Measurements from ENCODE around the gene CLOCK.

Gene CLOCK

DNA sequence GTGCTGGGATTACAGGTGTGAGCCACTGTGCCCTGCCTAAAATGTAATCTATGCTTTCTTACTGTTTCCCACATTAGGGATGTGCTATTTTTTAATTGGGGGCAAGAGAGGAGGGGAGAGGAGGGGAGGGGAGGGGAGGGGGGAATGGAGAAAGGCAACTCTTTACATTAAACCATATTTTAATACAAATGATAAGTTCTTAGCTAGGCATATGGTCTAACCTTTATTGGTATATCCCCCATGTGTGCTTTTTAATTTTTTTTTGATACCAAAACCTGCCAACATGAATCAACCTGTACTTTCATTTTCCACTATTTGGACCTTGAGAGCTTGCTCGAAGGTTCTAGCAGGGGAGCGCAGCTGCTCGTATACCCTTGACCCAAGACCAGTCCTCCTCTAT is 6.4 kb downstream of the CLOCK start:
- no peak for DNase-seq

DNA sequence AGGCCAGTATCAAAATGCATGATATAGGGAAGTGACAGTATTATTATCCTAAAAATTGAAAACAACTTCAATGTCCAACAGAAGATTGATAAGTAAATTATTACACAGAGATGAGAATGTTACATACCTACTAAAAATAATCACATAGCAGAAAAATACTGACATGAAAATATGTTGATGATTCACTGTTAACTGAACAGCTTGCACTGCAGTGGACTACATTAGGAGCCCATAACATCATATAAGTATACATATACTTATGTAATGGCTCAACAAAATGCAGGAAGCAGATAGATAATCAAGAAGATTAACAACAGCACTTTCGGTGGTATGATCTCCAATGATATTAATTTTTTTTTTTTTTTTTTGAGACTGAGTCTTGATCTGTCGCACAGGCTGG is 7.1 kb downstream of the CLOCK start:
- DNase-seq: no peak

DNA sequence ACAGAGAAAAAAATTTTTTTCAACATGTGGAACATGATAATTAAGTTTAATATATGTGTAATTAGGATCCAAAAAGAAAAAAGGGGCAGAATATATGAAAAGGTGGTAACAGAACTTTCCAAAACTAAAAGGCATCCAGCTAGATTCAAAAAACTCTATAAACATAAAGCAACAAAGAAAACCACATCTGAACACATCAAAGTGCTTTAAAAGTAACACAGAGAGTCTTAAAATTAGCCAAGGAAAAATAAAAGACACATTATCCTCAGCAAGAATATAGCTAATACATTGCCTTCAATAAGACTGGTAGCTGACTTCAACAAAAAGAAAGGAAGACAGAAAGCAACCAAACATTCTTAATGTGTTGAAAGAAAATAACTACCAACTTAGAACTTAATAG is 8.2 kb downstream of the CLOCK start:
- no peak for DNase-seq

DNA sequence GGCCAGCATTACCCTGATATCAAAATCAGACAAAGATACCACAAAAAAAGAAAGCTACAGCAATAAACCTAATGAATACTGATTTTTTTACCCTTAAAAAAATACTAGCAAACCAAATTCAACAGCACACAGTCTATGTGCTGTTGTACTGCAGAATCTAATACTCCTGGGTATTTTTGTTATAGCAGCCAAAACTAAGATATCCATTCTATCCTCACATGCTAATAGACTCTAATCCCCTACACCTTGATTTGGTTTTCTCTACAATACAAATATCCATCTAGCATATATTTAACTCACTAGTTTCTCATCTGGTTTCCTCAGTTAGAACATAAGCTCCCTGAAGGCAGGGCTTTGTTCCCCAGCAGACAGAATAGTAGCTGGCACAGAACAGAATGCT is 12.4 kb downstream of the CLOCK start:
- no peak for DNase-seq

DNA sequence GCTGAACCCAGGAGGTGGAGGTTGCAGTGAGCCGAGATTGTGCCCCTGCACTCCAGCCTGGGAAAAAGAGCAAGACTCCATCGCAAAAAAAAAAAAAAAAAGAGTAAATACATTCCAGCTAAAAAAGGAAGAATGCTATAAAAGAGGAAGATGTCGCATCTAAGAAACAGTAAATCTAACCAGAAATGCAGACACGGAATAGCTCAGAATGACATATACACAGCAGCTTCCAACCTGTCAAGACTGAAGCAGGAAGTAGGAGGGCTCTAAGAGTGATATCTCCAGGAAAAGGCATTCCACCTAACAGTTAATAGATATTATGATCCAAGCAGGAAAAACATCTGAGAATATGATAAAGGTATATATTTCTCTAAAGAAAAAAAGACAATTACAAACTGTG is 16.0 kb downstream of the CLOCK start:
- DNase-seq: no peak

DNA sequence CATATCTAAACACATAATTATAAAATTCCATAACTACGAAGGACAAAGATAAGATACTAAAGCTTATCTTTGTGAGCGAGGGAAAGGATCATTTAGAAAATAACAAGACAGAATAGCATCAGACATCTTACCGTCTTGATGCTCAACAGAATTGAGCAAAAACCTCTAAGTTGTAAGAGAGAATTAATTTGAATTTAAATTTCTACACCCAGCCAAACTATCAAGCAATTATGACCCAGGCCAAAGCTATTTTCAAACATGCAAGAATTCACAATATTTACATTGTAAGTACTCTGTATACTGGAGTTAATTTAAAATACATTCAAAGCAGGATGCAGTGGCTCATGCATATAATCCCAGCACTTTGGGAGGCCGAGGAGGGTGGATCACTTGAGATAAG is 16.5 kb downstream of the CLOCK start:
- no peak for DNase-seq

DNA sequence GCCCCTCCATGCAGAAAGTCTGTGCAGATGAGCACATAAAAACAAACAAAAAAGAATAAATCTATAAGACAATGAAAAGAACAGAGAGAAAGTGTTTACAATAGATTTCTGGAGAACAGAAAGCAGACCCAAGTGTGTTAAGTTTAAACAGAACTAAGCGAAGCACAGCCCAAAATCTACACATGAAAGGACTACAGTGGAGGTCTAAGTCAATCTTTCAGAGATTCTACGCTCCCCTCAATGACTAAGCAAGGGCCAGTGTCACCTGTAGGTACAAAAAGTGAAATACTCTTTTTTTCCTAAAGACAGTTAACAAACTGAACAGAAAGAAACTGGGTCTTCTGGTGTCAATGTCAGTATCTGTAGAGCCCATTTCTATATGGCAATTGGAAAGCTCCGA is 18.2 kb downstream of the CLOCK start:
- no peak for DNase-seq

DNA sequence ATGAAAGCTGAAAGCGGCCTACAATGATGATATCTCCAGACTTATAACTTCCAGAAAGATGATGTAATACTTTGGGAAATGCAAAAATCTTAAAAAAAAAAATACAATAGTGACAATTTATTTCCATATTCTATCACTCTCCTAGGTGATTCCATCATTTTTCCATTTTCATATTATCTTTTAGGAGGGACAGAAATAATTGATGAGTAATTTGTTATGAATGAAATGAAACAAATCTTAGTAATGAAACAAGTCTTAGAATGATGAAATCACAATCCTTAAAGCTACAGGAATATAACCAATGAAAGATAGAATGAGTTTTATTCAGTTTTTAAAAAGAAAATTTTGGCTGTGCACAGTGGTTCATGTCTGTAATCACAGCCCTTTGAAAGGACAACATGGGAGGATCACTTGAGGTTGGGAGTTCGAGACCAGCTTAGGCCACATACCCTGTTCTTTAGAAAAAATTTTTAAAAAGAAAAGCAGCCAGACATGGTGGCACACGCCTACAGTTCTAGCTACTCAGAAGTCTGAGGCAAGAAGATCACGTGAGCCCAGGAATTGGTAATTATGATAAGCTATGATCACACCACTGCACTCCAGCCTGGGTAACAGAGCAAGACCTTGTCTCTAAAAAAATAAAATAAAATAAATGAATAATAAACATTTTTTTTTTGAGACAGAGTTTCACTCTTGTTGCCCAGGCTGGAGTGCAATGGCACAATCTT is 21.7 kb downstream of the CLOCK start:
- DNase-seq: no peak

DNA sequence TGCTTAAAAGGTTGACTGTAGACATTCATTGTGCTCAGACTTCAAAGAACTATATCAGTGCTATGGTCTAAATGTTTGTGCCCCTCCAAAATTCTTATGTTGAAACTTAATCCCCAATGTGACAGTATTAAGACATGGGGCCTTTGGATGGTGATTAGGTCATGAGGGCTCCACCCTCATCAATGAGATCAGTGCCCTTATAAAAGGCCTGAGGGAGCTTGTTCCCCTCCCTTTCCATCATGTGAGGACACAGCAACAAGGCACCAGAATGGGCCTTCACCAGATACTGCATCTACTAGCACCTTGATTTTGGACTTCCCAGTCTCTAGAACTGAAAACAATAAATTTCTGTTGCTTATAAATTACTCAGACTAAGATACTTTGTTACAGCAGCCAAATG is 28.3 kb downstream of the CLOCK start:
- no peak for DNase-seq

DNA sequence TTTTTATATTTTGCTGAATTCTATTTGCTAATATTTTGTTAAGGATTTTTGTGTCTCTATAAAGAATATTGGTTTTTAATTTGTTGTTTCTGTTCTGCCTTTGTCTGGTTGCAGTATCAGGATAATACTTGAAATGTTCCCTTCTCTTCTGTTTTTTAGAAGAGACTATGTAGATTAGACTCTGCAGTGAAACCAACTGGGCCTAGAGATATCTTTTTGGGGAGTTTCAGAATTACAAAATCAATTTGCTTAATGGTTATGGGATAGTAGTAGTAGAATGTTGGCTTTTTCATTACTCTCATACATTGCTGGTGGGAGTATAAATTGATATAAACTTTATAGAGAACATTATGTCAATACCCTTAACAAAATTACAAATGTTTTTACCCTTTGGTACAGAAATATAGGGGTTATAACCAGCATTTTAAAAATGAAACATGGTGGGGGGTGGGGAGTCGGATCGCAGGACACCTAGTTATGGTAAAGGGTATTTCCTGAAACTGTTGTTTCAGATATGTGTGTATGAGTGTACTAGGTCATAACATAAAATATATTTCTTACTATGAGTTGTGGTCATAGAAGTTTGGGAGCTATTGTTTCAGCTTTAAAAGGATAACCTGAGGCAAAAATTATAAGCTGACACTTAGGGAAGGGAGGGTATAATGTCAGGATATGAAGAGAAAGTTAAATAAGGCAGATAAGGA is 29.0 kb downstream of the CLOCK start:
- DNase-seq: no peak

DNA sequence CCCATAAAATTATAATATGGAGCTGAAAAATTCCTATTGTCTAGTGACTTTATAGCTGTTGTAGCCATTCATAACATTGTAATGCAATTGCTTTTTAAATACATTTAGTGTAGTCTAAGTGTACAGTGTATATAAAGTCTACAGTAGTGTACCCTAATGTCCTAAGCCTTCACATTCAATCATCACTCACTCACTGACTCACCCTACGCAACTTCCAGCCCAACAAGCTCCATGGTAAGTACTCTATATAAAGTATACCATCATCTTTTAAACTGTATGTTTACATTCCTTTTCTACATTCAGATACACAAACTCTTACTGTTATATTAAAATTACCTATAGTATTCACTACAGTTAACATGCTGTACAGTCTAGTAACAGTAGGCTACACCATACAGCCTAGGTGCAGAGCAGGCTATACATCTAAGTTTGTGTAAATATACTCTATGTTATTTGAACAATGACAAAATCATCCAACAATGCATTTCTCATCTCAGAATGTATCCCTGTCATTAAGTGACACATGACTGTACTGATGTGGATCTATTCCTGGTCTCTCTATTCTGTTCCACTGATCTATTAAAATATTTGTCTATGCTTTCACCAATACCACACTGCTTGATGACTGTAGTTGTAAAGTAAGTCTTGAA is 33.7 kb downstream of the CLOCK start:
- DNase-seq: no peak

DNA sequence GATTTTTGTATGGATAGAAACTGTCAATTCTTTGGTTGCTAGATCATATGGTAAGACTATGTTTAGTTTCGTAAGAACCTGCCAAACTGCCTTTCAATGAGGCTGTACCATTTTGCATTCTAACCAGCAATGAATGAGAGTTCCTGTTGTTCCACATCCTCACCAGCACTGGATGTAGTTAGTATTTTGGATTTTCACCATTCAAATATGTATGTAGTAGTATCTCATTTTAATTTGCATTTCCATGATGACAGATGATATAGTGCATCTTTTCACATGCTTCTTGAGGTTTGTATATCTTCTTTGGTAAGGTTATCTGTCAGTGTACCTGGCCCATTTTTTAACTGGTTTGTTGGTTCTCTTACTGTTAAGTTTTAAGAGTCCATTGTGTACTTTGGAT is 34.6 kb downstream of the CLOCK start:
- no peak for DNase-seq

DNA sequence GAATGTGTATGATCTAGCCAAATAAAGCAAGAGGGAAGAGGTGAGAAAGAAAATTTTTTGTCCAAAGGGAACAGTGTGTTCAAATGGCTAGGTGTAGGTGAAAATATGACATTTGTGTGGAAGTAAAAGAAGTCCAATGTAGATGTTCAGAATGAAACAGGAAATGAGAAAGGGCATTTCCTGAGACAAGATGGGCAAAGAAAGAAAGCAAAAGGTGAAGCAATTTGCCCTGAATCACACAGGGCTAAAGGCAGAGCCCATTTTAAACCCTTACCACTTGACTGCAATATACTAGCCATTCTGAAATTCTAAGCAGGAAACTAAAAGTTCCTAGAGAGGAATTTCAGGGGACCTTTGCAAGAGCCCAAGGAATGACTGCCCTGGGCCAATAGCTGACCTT is 36.0 kb downstream of the CLOCK start:
- DNase-seq: no peak

DNA sequence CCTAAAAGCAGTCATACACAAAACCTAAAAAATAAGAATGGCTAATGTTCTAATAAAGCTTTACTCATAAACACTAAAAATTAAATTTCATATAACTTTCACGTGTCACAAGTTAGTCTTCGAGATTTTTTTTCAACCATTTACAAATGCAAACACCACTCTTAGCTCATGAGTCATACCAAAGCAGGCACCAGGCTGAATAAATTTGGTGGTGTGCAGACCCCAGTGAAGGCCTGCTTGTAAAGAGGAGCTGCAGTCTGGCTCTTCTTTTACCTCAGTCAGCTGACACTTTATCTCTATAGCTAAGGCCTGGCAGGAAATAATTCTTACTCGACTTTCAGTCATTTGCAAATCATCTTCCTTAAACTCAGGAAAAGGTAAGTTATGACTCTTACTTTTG is 37.4 kb downstream of the CLOCK start:
- no peak for DNase-seq

DNA sequence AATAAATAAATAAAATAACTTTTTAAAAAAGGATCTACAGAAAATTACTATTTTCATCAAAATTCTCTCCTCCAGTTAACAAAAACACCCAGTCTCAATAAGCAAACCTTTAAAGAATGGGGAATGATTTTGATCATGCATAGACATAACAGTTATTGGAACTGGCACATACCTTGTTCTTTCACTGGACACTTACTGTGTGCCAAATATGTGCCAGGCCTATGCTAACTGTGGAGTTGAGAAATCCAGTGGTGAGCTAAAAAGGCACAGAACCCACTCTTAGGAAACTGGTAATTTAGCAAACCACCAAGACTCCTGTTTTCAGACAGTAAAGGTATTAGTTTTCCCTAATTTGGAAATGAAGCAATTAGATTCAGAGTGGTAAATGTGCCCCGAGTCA is 39.1 kb downstream of the CLOCK start:
- no peak for DNase-seq

DNA sequence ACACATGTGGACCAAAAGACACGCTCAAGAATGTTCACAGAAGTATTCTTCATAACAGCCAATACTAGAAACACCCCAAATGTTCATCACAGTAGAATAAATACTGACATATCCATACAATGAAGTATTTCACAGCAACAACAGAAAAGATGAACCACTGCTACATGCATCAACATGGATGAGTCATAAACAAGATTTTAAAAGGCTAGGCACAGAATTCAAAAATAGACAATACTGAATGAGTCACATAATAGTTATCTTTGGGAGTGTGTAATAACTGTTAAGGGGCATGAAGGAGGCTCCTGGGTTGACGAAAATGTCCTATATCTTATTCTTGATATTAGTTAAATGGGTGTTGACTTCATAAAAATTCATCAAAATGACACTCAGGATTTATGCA is 43.5 kb downstream of the CLOCK start:
- no peak for DNase-seq

DNA sequence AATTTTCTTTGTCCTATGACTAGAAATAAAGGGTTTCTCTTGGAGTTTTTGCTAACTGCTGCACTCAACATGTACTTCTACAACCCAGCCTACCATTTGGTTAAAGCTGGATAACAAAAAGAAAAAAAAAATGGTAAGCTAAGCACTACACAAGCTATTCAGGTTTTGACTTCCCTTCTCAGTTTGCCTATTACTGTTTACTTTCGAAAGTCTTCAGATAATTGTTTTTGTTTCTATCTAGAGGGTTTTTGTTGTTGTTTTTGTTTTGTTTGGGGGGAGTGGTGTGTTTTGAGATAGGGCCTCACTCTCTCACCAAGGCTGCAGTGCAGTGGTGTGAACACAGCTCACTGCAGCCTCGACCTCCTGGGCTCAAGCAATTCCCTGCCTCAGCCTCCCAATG is 46.6 kb downstream of the CLOCK start:
- no peak for DNase-seq

DNA sequence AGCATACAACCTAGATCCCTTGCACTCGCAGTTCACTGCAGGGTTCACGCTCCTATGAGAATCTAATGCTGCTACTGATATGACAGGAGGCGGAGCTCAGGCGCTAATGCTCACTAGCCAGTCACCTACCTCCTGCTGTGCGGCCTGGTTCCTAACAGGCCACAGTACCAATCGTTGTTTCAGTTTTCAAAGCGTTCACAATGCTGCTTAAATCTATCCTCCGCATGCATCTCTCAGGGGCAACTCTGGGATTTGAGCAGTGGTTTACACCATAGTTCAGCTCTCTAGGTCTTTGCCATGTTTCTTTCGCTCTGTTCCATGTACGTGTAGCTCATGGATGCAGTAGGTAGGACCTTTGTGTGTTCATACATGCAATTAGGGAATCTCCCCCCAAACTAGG is 47.2 kb downstream of the CLOCK start:
- no peak for DNase-seq

DNA sequence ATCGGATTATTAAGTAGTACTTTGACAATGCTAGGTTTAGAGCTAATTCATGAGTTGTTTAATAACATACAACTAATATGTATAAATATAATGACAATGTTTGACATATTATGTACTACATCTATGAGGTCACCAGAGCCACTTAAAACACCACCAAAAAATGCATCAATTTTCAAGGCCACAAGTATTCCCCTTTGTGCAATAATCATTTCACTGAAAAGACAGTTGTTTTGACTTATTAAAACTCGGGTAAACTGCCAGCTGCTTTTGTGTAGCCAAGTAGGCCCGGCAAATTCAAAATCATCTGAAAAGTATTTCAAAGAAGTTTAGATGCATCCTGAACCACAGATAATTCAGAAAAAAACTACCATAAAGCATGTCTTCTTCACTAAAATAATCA is 48.7 kb downstream of the CLOCK start:
- no peak for DNase-seq

DNA sequence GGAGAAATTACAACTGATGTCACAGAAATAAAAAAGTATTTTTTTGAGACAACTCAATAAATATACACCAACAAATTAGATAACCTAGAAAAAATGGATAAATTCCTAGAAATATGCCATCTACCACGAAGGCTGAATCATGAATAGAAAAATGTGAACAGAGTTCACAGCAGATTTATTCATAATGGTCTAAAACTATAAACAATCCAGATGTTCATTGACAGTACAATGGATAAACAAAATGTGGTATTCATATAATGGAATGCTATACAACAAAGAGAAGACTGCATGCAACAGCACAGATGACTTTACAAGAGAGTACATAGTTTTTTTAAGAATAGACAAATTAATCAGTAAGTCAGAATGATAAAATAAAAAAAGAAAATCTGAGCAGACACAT is 55.2 kb downstream of the CLOCK start:
- DNase-seq: no peak

DNA sequence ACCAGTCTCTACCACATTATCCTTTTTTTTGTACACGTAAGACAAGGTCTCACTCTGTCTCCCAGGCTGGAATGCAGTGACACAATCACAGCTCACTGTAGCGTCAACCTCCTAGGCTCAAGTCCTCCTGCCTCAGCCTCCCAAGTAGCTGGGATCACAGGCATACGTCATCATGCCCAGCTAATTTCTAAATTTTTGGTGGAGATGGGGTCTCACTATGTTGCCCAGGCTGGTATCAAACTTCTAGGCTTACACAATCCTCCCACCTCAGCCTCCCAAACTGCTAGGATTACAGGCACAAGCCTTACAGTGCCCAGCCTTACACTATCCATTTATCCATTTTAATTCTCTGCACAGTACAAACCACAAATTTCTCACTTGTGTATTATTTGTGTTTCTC is 58.0 kb downstream of the CLOCK start:
- no peak for DNase-seq

DNA sequence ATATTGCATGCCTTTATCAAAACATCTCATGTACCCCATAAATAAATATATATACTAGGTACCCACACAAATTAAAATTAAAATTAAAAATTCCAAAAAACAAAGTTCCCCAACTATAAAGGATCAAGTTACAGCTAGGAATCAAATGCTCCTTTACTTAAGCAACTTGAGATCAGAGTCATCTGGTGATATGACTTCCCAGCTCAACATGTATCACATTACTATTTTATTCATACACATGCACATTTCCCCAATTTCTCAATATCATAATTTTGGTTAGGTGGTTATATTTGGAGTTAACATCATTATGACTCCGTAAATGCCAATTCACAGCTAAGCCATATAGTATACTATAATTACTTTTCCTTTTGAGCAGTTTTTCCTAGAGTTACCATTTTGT is 60.9 kb downstream of the CLOCK start:
- no peak for DNase-seq

DNA sequence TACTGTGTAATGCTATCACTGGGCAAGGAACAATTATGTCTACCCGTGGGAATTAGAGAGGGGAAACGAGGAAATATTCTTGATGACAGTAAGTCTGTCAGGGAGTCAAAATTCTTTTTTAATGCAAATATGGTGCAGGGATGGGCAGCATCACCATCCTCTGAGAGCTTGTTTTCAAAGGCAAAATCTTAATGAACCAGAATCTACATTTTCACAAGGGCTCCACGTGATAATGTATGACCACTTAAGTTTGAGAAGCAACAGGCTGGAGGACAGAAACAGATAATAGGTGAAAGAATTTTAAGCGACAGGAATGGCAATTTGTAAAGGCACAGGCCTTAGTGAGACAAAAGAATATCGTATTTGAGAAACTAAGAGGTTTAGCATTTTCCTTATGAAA is 63.4 kb downstream of the CLOCK start:
- no peak for DNase-seq

DNA sequence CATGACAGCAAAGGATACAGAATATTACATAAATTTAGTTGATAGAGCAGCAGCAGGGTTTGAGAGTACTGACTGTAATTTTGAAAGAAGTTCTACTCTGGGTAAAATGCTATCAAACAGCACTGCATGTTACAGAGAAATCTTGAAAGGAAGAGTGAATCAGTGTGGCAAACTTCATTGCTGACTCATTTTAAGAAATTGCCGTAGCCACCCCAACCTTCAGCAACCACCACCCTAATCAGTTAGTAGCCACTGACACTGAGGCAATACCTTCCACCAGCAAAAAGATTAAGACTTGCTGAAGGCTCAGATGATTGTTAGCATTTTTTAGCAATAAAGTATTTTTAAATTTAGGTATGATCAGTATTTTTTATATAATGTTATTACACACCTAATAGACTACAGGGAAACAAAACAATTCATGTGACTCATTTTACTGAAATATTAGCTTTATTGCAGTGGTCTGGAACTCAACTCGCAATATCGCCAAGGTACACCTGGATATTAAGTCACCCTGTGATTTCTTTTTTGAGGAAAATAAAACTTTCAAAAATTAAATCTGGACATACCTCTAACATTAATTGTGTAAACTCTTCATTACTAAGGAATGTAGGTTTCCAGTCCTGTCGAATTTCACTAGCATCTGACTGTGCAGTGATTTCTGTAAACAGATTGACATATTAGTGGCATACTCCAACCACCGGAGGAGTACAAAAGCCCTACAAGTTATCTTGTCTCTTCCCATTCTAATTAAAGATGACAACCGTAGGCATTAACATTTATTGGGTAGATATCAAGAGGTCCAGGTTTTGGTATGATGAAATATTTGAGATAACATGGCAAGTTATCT is 71.1 kb downstream of the CLOCK start:
- DNase-seq: no peak

Data from NCI-H1048 (cell line).